Measurements from ENCODE around the gene SH3GL3.

DNA sequence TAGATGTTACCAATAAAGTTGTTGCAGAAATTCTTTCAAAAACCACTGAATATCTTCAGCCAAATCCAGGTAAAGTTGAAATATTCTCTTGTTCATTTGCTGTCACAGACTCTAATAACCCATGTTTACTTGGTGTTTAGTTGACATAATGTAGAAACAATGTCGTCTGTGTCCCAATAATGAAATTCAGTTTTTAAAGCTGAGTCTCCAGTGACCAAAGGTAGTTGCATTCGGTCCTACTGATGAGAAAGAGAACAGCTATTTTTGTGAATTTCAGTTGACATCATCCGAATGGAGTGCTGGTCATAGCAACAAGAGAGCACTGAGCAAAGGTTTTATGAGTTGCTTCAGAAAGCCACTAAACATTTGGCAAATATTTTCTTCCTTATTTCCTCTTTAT, 118.0 kb downstream of the SH3GL3 start:
- TF ChIP-seq CTCF (IDR thresholded peaks at IDR 0.05; ENCODE audit: control extremely low read depth in 1 of 3, insufficient read depth in 1 of 3, low read depth in 1 of 3, low read length in 3 of 3) = no peak
- TF ChIP-seq POLR2A (IDR thresholded peaks at IDR 0.05; ENCODE audit: control extremely low read depth in 1 of 2, low read depth in 2 of 2, low read length in 2 of 2) = no peak
- no peak for TF ChIP-seq GTF2F1 (IDR thresholded peaks at IDR 0.05; ENCODE audit: borderline replicate concordance, low read depth, low read length)
- no peak for TF ChIP-seq CEBPB (IDR thresholded peaks at IDR 0.05; ENCODE audit: low read depth, low read length)
- no peak for TF ChIP-seq RNF2 (IDR thresholded peaks at IDR 0.05; ENCODE audit: borderline replicate concordance, low read depth, low read length, missing control alignments, poor library complexity, severe bottlenecking)
- no peak for TF ChIP-seq TEAD4 (IDR thresholded peaks at IDR 0.05; ENCODE audit: low read depth, low read length)
- TF ChIP-seq EZH2 (IDR thresholded peaks at IDR 0.05; ENCODE audit: low read depth, low read length, severe bottlenecking) = no peak
- no peak for TF ChIP-seq JUN (IDR thresholded peaks at IDR 0.05; ENCODE audit: low read depth, low read length)
- no peak for TF ChIP-seq CREB1 (IDR thresholded peaks at IDR 0.05)
- no peak for TF ChIP-seq ZNF274 (IDR thresholded peaks at IDR 0.05; ENCODE audit: borderline replicate concordance, extremely low read depth, low read length)

All from H1 (cell line).